HG03025 (cell line): Measurements from ENCODE around the gene NUPR2.
"Not testable (repeated sequence)": the region's sequence is repeated elsewhere in the genome, so short reads cannot be mapped to it uniquely, and the experiment has no call there.

Experiments used
- ATAC-seq: cut with Tn5 transposase; IDR thresholded peaks from one replicate; pipeline ENCODE4 v1.9.1; 2021; ENCODE audit warnings: mild to moderate bottlenecking, moderate library complexity; ENCODE audit not compliant: unreplicated experiment, low FRiP score

NUPR2 gene

GRCh38 chr7:56087445-56087844 lies 28.8 kb downstream of the NUPR2 start:
- ATAC-seq, result no peak

GRCh38 chr7:56086761-56087160 lies 29.5 kb downstream of the NUPR2 start:
- ATAC-seq, result no peak

DNA sequence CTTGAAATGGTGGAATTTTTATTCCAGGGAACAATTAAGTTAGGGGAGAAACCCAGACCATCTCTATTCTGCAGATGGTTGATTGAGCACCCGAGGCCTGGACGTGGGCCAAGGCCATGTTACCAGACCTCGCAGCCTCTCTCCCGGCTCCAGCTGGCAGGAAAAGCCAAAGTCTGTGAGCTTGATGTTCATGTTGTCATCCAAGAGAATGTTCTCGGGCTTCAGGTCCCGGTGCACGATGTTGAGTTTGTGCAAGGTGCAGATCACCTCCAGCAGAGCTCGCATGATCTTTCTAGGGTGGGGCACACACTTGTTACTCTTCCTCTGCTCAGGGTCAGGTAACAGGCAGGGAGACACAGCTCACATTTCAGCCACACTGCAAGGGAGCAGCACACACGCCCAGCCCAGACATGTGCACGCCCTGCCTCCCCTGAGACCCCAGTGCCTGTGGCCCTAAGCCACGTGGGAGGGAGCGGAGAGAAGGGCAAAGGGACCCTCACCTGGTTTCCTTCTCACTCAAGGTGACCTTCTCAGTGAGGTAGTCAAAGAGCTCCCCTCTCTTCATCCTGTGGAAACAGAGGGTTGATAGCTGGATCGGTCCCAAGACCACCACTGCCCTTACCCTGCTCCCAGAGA lies 32.9 kb downstream of the NUPR2 start:
- no peak for ATAC-seq

DNA sequence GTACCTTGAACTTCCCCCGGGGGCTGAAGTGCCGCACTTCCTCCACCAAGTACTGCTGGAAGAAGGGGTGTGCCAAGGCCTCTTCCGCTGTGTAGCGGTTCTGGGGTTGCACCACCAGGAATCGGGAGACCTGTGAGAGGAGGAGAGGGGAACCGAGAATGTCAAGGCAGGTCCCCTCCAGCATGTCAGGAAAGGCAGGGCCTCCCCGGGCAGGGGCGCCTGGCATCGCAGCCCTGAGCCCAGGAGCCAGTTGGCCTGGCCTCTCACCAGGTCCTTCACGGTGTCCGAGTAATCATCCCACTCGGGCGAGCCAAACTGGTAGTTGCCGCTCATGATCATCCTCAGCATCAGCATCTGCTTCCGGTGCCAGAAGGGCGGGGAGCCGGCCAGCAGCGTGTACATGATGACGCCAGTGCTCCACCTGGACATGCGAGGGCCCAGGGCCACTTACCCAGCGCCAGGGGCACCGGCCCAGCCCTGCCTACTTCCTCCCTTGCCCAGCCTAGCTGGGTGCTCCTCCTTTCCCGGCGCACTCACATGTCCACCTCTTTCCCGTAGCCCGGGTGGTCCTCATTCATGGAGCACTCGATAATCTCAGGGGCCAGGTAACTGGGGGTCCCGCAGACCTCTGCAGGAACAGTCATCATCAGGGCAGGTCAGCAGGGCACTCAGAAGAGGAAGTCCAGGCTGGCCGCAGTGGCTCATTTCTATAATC lies 34.4 kb downstream of the NUPR2 start:
- ATAC-seq, result no peak

- not testable (repeated sequence) for ATAC-seq
These were observed 35.3 kb downstream of the NUPR2 start for GRCh38 chr7:56080726-56081435.

DNA sequence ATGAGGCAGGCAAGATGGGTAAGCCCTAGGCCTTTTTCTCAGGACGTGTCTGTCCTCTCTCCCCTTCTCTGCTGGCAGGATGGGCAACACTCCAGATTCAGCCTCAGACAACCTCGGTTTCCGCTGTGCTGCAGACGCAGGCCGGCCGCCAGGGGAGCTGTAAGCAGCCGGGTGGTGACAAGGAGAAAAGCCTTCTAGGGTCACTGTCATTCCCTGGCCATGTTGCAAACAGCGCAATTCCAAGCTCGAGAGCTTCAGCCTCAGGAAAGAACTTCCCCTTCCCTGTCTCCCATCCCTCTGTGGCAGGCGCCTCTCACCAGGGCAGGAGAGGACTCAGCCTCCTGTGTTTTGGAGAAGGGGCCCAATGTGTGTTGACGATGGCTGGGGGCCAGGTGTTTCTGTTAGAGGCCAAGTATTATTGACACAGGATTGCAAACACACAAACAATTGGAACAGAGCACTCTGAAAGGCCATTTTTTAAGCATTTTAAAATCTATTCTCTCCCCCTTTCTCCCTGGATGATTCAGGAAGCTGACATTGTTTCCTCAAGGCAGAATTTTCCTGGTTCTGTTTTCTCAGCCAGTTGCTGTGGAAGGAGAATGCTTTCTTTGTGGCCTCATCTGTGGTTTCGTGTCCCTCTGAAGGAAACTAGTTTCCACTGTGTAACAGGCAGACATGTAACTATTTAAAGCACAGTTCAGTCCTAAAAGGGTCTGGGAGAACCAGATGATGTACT lies 36.6 kb downstream of the NUPR2 start:
- ATAC-seq, result no peak

GRCh38 chr7:56078196-56078595 lies 38.0 kb downstream of the NUPR2 start:
- no peak for ATAC-seq

GRCh38 chr7:56077681-56078080 lies 38.5 kb downstream of the NUPR2 start:
- no peak for ATAC-seq

GRCh38 chr7:56074371-56074791 lies 41.8 kb downstream of the NUPR2 start:
- peak; percentile 72 for ATAC-seq

DNA sequence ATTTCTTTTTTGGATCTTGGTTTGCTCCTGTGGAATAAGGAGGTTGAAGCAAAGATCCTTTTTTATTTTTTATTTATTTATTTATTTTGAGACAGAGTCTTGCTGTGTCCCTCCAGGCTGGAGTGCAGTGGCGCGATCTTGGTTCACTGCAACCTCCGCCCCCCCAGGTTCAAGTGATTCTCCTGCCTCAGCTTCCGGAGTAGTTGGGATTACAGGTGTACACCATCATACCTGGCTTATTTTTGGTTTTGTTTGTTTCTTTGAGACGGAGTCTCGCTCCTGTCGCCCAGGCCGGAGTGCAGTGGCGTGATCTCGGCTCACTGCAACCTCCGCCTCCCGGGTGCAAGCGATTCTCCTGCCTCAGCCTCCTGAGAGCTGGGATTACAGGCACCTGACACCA lies 49.8 kb downstream of the NUPR2 start:
- not testable (repeated sequence) for ATAC-seq
